ENCODE data around the gene NPHP4.

DNA sequence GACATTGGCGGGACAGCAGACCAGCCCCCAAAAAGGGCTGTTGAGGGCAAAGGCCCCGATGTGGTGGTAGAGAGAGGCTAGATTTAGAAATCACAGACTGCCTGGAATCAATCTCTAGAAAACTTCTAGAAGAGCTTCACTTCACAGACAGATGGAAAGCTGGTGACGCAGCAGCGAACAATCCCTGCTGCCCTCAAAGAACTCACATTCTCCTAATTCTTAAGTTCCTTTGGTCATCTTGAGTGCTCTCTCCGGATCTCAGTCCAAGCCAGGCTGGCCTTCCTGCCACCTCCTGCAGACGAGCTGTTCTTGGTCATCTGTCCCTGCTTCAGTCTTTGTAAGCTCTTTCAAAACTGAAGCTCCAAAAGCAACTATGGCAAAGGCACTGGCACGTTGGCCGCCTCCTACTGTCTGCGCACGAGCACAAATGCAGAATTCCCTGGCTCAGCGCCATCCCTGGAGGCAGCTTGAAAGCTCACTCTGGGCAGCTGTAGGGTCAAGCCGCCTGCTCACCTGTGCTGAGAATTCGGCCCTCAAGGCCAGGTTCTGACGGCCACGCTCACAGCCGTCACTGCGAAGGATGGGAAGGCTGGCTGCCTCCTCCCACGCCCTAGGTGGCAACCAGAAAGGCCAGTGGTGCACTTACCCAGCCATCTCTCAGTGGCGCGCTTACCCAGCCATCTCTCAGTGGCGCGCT, 110.6 kb downstream of the NPHP4 start:
- no peak for TF ChIP-seq CTCF (optimal IDR thresholded peaks at IDR 0.05 in 1 of 3, IDR thresholded peaks at IDR 0.05 in 1 of 3, conservative IDR thresholded peaks at IDR 0.05 in 1 of 3; ENCODE audit: extremely low read depth in 1 of 3, insufficient read depth in 2 of 3, low read length in 3 of 3)
- no peak for TF ChIP-seq EZH2 (IDR thresholded peaks at IDR 0.05; ENCODE audit: low read length)
